ENCODE data around the gene PLA2G12B.

DNA sequence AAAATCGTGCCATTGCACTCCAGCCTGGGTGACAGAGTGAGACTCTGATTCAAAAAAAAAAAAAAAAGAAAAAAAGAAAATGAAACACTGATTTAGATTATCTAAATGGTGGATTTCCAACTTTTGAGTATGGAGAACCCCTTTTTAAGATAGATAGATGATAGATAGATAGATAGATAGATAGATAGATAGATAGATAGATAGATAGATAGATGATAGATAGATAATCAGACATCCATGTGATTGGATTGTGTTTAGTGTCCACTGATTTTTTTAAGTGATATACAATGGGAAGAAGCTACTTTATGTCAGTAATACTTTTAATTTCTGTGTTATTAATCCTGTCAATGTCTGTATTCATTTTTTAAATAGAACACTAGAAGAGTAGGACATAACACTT lies 55.1 kb downstream of the PLA2G12B start:
- no peak for TF ChIP-seq POLR2A (IDR thresholded peaks at IDR 0.05)
- TF ChIP-seq POLR2AphosphoS5 (IDR thresholded peaks at IDR 0.05; ENCODE audit: insufficient read depth in 1 of 2, low read depth in 1 of 2): no peak
